Measurements from ENCODE around the gene MID1. TPM values are rescaled to one million over a fixed set of nuclear protein-coding genes. Genes with fewer than 3 reads are reported as not detected.

Gene MID1
- polyA plus RNA-seq, 1 donor = 11.1 TPM

DNA sequence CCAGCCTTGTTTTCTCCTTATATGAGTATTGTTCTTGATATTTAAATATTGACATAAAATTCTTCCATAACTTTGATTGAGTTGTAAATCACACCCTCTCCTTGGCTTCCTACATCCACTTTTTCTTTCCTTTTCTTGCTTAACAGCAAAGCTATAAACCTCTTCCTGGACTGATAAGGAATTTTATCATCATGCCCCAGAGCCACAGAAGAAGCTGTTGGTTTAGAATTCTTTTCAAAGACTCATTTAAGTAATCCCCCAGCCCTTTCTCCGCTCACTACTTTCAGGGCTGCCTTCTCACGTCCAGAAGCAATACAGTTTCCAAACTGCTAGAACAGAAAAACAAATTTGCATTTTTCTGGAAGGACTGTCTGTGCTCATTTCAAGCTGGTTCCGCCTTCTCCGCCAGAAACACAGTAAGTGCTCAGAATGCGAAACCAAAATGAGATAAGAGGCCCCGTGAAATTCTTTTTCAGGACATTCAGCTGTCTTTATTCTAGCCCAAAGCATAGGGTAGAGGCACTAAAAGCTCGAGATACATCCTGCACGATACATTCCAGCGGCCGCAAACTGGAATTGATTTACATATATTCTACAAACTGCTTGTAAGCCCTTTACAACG, 849 bp downstream of the MID1 start:
- no peaks in the 10 kb centered on the region for H3K36me3 ChIP-seq (ENCODE audit: control insufficient read depth, insufficient read depth, low read length)
- WGBS (ENCODE audit: insufficient coverage, low lambda C conversion rate) = no CpG with 5 or more reads among the region's 11 CpGs
- H3K27me3 ChIP-seq (ENCODE audit: control insufficient read depth, insufficient read depth, low read length) = no peaks in the 10 kb centered on the region
- H3K4me1 ChIP-seq (ENCODE audit: control insufficient read depth, insufficient read depth, low read length) = peaks cover 8% of the 10 kb centered on the region
- no peaks in the 10 kb centered on the region for H3K9me3 ChIP-seq (ENCODE audit: control insufficient read depth, low read depth, low read length)
- peak overlapping the region; percentile 56 for H3K4me3 ChIP-seq (ENCODE audit: low read length)
- peak overlapping the region; percentile 52 for H3K27ac ChIP-seq (ENCODE audit: low read length)
- peak in 1 of 2 donors; percentile 55 for DNase-seq

DNA sequence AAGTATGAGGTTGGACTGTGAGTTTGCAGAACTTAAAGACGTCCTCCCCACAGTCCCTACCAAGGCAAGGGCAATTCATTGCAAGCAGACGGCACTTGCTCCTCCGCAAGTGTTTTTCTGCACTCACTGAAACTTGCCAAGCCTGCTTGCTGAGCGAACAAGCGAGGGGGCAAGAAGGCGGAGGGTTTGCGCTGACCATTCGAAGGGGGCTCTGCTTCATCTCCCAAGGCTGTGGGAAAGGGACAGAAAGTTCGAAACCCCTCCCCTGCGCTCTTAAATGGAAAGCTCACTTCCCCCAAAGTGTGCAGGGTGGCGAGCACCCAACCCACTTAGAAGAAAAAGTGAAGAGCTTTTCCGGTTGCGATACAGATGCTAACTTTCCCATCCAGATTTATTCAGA, 1.4 kb downstream of the MID1 start:
- H3K27ac ChIP-seq (ENCODE audit: low read length) = peak overlapping the region; percentile 52
- peak in 1 of 2 donors; percentile 41 for DNase-seq
- H3K4me1 ChIP-seq (ENCODE audit: control insufficient read depth, insufficient read depth, low read length) = peaks cover 8% of the 10 kb centered on the region
- no CpG with 5 or more reads among the region's 13 CpGs for WGBS (ENCODE audit: insufficient coverage, low lambda C conversion rate)
- H3K36me3 ChIP-seq (ENCODE audit: control insufficient read depth, insufficient read depth, low read length) = no peaks in the 10 kb centered on the region
- H3K4me3 ChIP-seq (ENCODE audit: low read length) = peak overlapping the region; percentile 56
- no peaks in the 10 kb centered on the region for H3K27me3 ChIP-seq (ENCODE audit: control insufficient read depth, insufficient read depth, low read length)
- H3K9me3 ChIP-seq (ENCODE audit: control insufficient read depth, low read depth, low read length) = no peaks in the 10 kb centered on the region

DNA sequence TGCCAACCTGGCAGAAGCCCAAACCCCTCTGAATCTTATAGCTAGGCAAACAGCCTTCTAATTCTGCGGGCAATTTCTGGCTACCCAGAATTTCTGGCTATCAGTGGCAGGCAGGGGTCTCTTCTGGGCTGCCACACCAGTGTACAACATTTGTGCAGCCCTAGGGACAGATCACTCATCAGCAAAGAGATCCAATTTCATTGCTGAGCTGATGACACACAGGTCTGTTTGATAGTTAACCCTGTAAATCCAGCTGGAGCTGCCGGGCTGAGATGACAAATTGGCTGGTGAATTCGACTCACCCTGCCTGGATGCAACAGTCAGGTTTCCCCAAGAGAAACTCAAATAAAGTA, 2.4 kb downstream of the MID1 start:
- H3K4me1 ChIP-seq (ENCODE audit: control insufficient read depth, insufficient read depth, low read length) = peaks cover 8% of the 10 kb centered on the region
- no peaks in the 10 kb centered on the region for H3K36me3 ChIP-seq (ENCODE audit: control insufficient read depth, insufficient read depth, low read length)
- no peak overlapping the region for H3K27ac ChIP-seq (ENCODE audit: low read length)
- WGBS (ENCODE audit: insufficient coverage, low lambda C conversion rate) = no CpG with 5 or more reads among the region's 3 CpGs
- H3K9me3 ChIP-seq (ENCODE audit: control insufficient read depth, low read depth, low read length) = no peaks in the 10 kb centered on the region
- H3K4me3 ChIP-seq (ENCODE audit: low read length) = no peak overlapping the region
- H3K27me3 ChIP-seq (ENCODE audit: control insufficient read depth, insufficient read depth, low read length) = no peaks in the 10 kb centered on the region
- no peak for DNase-seq

DNA sequence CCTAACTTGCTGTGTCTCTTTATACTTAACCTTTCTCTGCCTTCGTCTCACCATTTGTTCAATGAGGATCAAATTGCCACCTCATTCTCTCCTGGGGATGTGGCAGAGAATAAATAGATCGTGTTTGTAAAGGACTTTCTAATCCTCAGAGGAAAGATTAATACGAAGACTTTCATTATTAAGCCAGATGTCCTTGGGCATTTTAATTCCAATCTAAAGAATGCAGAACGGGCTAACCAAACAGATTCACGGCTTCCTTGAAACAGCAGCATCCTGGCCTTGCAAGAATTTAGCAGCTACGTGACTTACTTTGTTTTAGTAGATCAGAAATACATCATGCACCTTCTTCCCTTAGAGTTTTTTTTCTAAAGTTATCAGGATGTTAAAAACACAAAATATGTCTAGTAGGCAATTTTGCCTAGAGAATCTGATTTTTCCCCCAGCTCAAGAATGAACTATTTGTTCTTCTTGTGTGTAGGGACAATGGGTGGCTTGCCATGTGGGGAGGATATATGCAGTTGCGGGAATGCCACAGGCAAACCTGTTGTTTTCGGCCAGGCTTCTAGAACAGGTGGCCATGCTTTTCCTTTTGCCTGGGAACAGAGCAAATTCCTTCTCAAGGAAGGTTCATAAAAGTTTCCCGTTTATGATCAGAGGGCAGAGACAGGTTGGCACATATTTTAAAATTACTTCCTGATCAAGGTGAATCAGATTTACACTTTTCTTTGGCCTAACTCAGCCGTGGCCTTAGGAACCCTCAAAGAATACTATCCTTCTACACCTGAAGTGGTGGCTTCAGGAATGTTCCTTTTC, 3.0 kb downstream of the MID1 start:
- DNase-seq = no peak
- Histone ChIP-seq H3K27me3 (ENCODE audit: control insufficient read depth, insufficient read depth, low read length) (no peaks in the 10 kb centered on the region), H3K36me3 (ENCODE audit: control insufficient read depth, insufficient read depth, low read length) (no peaks in the 10 kb centered on the region), H3K4me1 (ENCODE audit: control insufficient read depth, insufficient read depth, low read length) (peaks cover 8% of the 10 kb centered on the region), H3K4me3 (ENCODE audit: low read length) (no peak overlapping the region), H3K9me3 (ENCODE audit: control insufficient read depth, low read depth, low read length) (no peaks in the 10 kb centered on the region), H3K27ac (ENCODE audit: low read length) (no peak overlapping the region)
- no CpG with 5 or more reads among the region's 10 CpGs for WGBS (ENCODE audit: insufficient coverage, low lambda C conversion rate)

DNA sequence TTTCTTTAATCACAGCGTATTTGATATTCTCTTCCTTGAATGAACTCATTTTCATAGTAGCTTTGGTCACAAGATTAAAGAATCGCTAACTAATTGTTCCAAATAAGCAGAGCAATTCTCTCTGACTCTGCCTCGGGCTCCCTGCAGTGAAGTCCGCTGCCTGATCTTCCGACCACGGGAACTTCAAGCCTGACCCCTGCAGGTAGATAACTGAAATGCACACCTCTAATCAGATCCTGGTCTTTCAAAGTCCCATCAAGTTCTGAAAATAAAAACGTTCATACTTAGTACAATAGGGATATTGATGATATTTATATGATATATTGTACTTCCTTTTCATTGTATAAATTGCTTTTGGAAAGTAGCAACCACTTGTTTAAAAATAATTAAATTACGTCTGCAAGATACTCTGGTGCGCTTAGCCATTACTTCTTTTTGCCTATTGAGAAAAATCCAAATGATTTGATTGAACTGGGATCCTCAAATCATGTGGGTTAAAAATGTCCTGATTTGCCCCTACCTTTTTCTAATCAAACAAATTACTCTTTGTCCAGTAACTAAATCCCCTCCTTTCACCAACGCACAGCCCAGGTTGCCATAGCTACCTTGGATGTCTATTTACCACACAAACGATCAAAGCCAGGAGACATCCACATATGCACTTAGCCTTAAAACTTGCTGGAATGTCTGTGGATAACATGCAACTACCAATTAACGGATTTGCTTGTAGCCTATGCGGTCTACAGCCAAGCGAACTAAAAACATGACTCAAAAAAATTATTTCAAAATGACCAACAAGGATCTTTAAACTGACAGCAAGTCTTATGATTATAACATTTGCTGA, 4.2 kb downstream of the MID1 start:
- peaks cover 8% of the 10 kb centered on the region for H3K4me1 ChIP-seq (ENCODE audit: control insufficient read depth, insufficient read depth, low read length)
- no peaks in the 10 kb centered on the region for H3K36me3 ChIP-seq (ENCODE audit: control insufficient read depth, insufficient read depth, low read length)
- WGBS (ENCODE audit: insufficient coverage, low lambda C conversion rate) = no CpG with 5 or more reads among the region's 14 CpGs
- no peak overlapping the region for H3K27ac ChIP-seq (ENCODE audit: low read length)
- no peaks in the 10 kb centered on the region for H3K9me3 ChIP-seq (ENCODE audit: control insufficient read depth, low read depth, low read length)
- DNase-seq = peak; percentile 47 to 53
- no peak overlapping the region for H3K4me3 ChIP-seq (ENCODE audit: low read length)
- no peaks in the 10 kb centered on the region for H3K27me3 ChIP-seq (ENCODE audit: control insufficient read depth, insufficient read depth, low read length)

DNA sequence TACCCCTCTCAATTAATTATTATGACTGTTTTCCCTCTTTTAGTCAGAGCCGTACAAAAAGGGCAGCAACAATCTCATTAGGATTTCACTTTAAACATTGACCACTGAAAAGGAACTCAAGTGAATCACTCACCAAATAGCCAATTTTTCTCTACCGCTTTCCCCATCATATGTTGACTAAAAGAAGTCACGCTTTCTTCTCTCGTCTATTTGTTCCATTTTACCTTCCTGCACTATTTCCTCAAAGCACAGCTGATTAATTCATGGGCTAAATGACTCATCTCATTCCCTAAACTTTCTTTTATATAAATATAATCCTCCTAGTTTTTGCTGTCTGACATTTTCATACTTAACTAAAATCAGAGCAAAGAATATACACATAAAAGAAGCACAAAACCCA, 8.2 kb downstream of the MID1 start:
- no peaks in the 10 kb centered on the region for H3K36me3 ChIP-seq (ENCODE audit: control insufficient read depth, insufficient read depth, low read length)
- no peak overlapping the region for H3K4me3 ChIP-seq (ENCODE audit: low read length)
- 69% methylated on average over 3 of the region's 4 CpGs for WGBS (ENCODE audit: insufficient coverage, low lambda C conversion rate)
- H3K9me3 ChIP-seq (ENCODE audit: control insufficient read depth, low read depth, low read length) = peaks cover 3% of the 10 kb centered on the region
- no peak overlapping the region for H3K27ac ChIP-seq (ENCODE audit: low read length)
- DNase-seq = no peak
- no peaks in the 10 kb centered on the region for H3K27me3 ChIP-seq (ENCODE audit: control insufficient read depth, insufficient read depth, low read length)
- peaks cover 14% of the 10 kb centered on the region for H3K4me1 ChIP-seq (ENCODE audit: control insufficient read depth, insufficient read depth, low read length)

DNA sequence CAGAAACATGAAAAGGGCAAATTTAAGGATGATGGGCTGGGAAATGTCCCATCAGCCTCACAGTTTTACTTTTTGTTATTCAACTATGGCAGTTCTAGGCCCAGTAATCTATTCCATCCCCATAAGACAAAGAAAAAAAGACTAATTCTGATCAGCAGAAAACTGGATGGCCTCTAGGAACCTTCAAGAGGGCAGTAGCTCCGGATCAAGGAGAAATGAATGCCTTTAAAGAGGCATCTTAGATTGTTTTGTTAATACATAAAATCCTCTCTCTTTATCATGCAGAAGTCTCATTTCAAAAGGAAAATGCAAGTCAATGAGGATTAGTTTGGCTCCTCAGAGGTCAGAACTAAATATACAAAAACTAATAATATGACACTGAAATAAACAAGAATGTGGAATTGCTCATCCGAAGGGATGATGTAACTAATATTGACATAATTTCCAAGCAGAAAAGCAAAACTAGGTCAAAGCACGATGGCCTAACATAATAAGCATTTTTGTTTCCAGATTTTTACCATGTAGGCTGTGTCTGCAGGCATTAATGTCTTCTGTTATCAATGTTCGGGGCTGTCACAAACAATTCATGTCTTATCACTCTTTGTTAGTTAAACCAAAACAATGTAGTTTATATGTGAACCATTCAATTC, 8.8 kb downstream of the MID1 start:
- Histone ChIP-seq H3K4me3 (ENCODE audit: low read length) (no peak overlapping the region), H3K4me1 (ENCODE audit: control insufficient read depth, insufficient read depth, low read length) (peaks cover 8% of the 10 kb centered on the region), H3K36me3 (ENCODE audit: control insufficient read depth, insufficient read depth, low read length) (no peaks in the 10 kb centered on the region), H3K27me3 (ENCODE audit: control insufficient read depth, insufficient read depth, low read length) (no peaks in the 10 kb centered on the region), H3K27ac (ENCODE audit: low read length) (no peak overlapping the region), H3K9me3 (ENCODE audit: control insufficient read depth, low read depth, low read length) (peaks cover 3% of the 10 kb centered on the region)
- no CpG with 5 or more reads among the region's 4 CpGs for WGBS (ENCODE audit: insufficient coverage, low lambda C conversion rate)
- DNase-seq = no peak

DNA sequence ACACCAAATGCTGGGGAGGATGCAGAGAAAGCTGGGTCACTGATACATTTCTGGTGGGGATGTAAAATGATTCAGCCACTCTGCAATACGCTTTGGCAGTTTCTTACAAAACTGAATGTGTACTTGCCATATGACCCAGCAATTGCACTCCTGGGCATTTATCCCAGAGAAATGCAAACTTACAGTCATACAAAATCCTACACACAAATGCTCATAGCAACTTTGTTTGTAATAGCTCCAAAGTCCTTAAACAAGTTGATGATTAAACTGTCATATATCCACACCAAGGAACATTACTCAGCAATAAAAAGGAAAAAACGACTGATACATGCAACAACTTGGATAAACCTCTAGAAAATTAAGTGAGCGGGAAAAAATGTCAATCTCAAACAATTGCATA, 12.3 kb downstream of the MID1 start:
- H3K4me3 ChIP-seq (ENCODE audit: low read length) = no peak overlapping the region
- H3K4me1 ChIP-seq (ENCODE audit: control insufficient read depth, insufficient read depth, low read length) = peaks cover 5% of the 10 kb centered on the region
- no peaks in the 10 kb centered on the region for H3K36me3 ChIP-seq (ENCODE audit: control insufficient read depth, insufficient read depth, low read length)
- WGBS (ENCODE audit: insufficient coverage, low lambda C conversion rate) = no CpG with 5 or more reads among the region's 3 CpGs
- DNase-seq = peak; percentile 44 to 64
- peaks cover 3% of the 10 kb centered on the region for H3K9me3 ChIP-seq (ENCODE audit: control insufficient read depth, low read depth, low read length)
- H3K27ac ChIP-seq (ENCODE audit: low read length) = peak overlapping the region; percentile 77
- no peaks in the 10 kb centered on the region for H3K27me3 ChIP-seq (ENCODE audit: control insufficient read depth, insufficient read depth, low read length)

DNA sequence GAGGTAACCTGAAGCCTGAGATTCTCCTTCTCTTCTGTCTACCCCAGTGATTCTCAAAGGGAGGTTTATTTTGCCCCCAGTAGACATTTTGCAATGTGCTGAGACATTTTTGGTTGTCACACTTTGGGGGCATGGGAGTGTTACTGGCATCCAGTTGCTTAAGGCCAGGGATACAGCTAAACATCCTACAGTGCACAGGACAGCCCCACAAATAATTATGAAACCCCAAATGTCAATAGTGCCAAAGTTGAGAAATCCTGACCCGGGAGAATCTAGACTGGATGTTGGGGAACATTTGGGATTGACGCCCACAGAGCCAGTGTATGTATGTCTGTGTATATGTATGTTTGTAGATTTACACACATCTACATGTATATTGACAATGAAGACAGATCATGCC, 13.2 kb downstream of the MID1 start:
- H3K4me1 ChIP-seq (ENCODE audit: control insufficient read depth, insufficient read depth, low read length) = peaks cover 5% of the 10 kb centered on the region
- H3K4me3 ChIP-seq (ENCODE audit: low read length) = no peak overlapping the region
- H3K9me3 ChIP-seq (ENCODE audit: control insufficient read depth, low read depth, low read length) = peaks cover 3% of the 10 kb centered on the region
- no peak for DNase-seq
- H3K27me3 ChIP-seq (ENCODE audit: control insufficient read depth, insufficient read depth, low read length) = no peaks in the 10 kb centered on the region
- no CpG with 5 or more reads among the region's 2 CpGs for WGBS (ENCODE audit: insufficient coverage, low lambda C conversion rate)
- H3K36me3 ChIP-seq (ENCODE audit: control insufficient read depth, insufficient read depth, low read length) = no peaks in the 10 kb centered on the region
- H3K27ac ChIP-seq (ENCODE audit: low read length) = peak overlapping the region; percentile 77

DNA sequence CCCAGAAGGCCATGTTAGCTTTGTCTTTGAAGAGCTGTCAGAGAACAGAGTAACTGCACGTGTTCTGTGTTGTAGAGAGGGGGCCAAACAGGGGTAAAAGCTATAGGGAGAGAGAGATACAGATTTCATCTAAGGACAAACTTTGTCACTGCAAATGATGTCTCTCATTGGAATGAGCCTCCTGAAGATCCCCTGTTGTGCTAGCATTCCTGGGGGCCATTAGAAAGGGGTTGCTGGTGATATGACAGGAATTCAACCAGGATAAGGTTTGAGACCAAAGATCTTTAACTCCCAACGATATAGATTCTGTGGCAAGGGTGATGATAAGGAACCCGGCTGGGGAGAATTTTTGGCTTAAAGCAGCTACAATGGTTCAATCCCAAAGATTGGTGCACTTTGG, 16.8 kb downstream of the MID1 start:
- no peak overlapping the region for H3K27ac ChIP-seq (ENCODE audit: low read length)

More for the DNA sequence above, 16.8 kb downstream of the MID1 start:
- peaks cover 3% of the 10 kb centered on the region for H3K9me3 ChIP-seq (ENCODE audit: control insufficient read depth, low read depth, low read length)
- no peak for DNase-seq
- no peak overlapping the region for H3K4me3 ChIP-seq (ENCODE audit: low read length)
- 20% methylated on average over 1 of the region's 3 CpGs for WGBS (ENCODE audit: insufficient coverage, low lambda C conversion rate)
- H3K4me1 ChIP-seq (ENCODE audit: control insufficient read depth, insufficient read depth, low read length) = peaks cover 5% of the 10 kb centered on the region
- H3K27me3 ChIP-seq (ENCODE audit: control insufficient read depth, insufficient read depth, low read length) = no peaks in the 10 kb centered on the region
- no peaks in the 10 kb centered on the region for H3K36me3 ChIP-seq (ENCODE audit: control insufficient read depth, insufficient read depth, low read length)
